Raji (cell line): ENCODE results near the gene FOXJ3.

Experiments used
- POLR2A ChIP-seq: IDR thresholded peaks from 2 replicates; pipeline ENCODE4 v1.6.1; 2011; ENCODE audit warnings: low read depth, low read length, control low read depth; ENCODE audit not compliant: insufficient read depth

FOXJ3 gene

GRCh38 chr1:42348498-42348897 lies 13.5 kb upstream of the FOXJ3 start:
- TF ChIP-seq POLR2A, result no peak

- no peak for TF ChIP-seq POLR2A
These were observed 8.0 kb upstream of the FOXJ3 start for GRCh38 chr1:42343049-42343448.

DNA sequence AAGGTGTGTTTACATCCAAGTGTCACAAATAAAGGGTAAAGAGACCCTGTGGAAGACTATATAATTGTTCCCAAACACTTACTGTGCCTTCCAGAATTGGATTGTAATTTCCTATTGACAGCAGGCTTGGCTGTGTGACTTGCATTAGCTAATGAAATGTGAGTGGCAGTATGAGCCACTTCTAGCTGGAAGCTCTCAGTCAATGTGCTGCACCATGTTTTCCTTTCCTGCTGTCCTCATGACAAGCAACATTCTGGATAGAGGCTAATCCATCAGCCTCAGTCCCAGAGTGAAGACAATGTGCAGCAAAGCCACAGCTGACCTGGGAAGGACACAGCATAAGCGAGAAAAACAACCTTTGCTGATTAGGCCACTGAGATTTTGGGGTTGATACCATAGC lies 5.9 kb upstream of the FOXJ3 start:
- no peak for TF ChIP-seq POLR2A

DNA sequence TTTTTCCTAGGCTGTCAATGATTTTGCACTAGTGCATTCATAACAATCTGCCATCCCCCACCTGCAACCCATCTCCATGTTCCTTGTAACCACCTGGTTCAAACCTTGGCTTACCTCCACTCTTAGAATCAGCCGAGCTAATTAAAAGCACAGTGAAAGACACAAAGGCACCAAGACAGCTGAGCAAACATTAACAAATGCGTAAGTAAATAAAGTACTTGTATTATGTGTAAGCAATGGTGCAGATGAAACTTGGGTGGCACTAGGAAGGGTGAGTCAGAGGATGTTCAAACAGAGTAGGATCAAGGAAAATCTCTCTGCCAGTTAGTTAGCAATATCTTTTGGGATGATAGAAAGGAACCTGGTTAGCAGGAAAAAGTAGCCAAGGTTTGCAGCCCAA lies 5.1 kb upstream of the FOXJ3 start:
- no peak for TF ChIP-seq POLR2A

- TF ChIP-seq POLR2A, result no peak
These were observed 1.9 kb upstream of the FOXJ3 start for GRCh38 chr1:42336978-42337377.

GRCh38 chr1:42335809-42336518 lies 929 bp upstream of the FOXJ3 start:
- no peak for TF ChIP-seq POLR2A

GRCh38 chr1:42334240-42335049 lies 590 bp downstream of the FOXJ3 start:
- no peak for TF ChIP-seq POLR2A

GRCh38 chr1:42333662-42334239 lies 1.3 kb downstream of the FOXJ3 start:
- no peak for TF ChIP-seq POLR2A

- TF ChIP-seq POLR2A, result no peak
These were observed 2.2 kb downstream of the FOXJ3 start for GRCh38 chr1:42332877-42333276.

GRCh38 chr1:42330215-42330614 lies 4.8 kb downstream of the FOXJ3 start:
- TF ChIP-seq POLR2A, result no peak

DNA sequence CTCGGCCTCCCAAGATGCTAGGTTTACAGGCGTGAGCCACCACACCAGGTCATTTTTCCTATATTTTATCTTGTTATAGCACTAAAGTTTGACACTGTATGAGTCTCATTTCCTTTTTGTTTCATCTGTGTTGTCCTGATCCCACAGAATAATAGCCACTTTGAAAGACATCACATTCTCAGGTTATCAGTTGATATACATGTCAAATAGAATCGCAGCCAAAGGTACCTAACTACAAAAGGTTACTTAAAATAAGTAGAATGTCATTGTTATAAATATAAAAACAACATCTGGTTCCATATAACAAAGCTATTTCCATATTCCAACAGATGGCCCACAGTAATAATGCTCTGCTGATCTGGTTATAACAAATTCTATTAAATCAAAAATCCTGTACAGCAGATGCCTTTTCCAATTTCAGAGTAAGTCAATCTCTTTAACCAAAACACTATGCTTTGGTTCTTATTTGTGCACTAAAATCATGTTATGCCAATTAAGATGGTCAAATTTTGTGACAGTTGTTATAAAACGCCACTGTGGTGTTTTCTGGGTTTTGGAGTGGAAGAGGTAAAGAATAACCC lies 6.0 kb downstream of the FOXJ3 start:
- TF ChIP-seq POLR2A, result no peak

GRCh38 chr1:42328047-42328625 lies 6.9 kb downstream of the FOXJ3 start:
- TF ChIP-seq POLR2A, result no peak

DNA sequence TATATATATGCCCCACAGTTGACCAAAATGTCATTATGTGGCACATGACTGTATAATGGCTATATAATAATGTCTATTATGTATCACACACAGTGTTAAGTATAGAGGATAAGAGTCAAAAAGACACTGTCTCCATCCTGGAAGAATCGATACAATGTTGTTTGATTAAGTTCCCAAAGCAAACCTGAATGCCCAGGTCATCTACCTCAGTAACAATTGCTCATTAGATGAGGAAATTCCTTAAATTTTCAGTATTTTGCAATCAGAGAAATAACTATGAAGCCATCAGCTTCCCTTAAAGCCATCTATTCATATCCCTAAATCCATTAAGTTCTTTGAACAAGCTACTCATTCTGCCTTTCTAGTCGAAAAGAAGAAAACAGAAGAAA lies 10.0 kb downstream of the FOXJ3 start:
- no peak for TF ChIP-seq POLR2A

DNA sequence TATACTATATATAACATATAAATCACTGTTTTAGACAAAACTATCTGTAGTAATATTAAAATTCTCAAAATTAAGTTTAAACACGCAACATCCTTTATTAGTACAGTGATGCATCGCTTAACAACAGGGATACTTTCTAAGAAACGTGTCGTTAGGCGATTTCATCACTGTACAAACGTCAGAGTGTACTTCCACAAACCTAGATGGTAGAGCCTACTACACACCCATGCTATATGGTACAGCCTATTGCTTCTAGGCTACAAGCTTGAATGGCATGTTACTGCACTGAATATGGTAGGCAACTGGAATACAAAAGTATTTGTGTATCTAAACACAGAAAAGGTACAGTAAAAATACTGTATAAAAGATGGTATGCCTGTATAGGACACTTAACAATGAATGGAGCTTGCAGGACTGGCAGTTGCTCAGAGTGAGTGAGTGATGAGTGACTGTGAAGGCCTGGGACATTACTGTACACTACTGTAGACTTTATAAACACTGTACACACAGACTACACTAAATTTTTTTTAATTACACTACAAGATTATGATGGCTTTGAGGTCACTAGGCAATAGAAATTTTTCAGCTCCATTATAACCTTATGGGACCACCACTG lies 10.5 kb downstream of the FOXJ3 start:
- no peak for TF ChIP-seq POLR2A

DNA sequence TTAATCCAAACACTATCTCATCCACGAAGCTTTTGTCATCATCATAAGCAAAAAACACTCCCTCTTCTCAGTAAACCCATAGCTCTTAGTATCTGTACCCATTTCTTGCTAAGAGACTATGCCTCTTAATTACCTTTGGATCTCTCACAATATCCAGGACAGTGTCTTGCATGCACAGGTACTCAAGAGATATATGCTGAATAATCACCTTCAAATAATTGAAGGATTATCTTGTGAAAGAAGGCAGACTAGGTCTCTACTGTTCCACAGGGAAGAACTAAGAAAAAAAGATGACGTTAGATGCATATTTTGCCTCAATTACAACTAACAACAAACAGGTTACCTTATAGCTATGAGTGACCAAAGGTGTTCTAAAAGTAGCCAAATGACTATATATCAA lies 11.5 kb downstream of the FOXJ3 start:
- TF ChIP-seq POLR2A, result no peak

DNA sequence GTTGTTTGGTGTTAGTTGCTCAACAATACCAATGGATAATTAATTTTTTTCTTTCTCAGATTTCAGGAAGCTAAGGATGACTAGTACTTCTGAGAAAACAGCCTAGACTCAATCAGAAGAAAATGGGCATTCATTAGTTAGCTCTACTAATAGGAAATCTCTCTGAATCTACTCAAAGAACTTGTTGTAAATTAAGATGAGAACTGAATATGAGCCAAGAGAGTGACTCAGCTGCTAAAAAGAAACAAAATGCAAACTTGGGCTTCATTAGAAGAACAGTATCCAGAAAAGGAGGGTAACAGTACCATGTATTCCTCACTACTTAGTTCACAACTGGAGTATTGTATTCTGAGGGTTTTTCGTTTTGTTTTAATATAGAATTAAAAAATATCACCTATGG lies 12.5 kb downstream of the FOXJ3 start:
- TF ChIP-seq POLR2A, result no peak

DNA sequence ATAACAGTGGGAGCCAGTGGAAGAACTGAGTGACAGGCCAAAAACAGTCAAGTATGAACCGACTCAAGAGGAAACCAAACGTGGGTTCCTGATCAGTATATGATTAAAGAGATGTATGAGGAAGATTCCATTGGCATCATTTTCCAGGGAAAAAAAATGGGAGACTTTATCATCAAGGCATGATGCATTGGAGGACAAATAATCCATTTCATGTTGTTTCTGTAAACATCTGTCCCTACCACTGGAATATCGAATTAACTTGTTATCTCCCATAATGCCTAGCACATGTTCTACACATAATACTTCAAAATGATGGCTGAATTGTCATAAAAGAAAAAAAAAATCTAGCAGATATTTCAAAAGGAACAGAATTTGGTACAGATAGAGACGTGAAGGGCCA lies 13.3 kb downstream of the FOXJ3 start:
- no peak for TF ChIP-seq POLR2A
